Panc1 (cell line): ENCODE measurements around the gene ENOX2. TPM values are rescaled to one million over a fixed set of nuclear protein-coding genes. Genes with fewer than 3 reads are reported as not detected.

ENCODE experiments used
- ATAC-seq: fragments of 200-7000 bp; cut with Tn5 transposase; 2 replicates; pipeline ENCODE4 v1.9.1; 2020; ENCODE audit warnings: mild to moderate bottlenecking, moderate library complexity
- BruUV-seq: library from RNA; stranded (reverse); fragments of 400-500 nt; replicated peaks from 2 replicates; lab custom pipeline; 2021; lab: Mats Ljungman, UMichigan
- CTCF ChIA-PET: fragments of 300-600 bp; sonication (Branson Sonifier 250); formaldehyde crosslinking; loops from one replicate; lab custom pipeline; 2022; ENCODE audit warnings: antibody characterized with exemption; lab: Charles Lee
- POLR2A ChIA-PET: fragments of 300-600 bp; sonication (Branson Sonifier 250); formaldehyde crosslinking; loops from one replicate; lab custom pipeline; 2022; ENCODE audit warnings: antibody characterized with exemption; lab: Charles Lee
- DNase-seq: peaks from one replicate; pipeline ENCODE4 v3.0.0-alpha.2; 2010; ENCODE audit warnings: low read depth, low spot score
- H3K27ac ChIP-seq: 2 replicates; pipeline ENCODE4 v1.5.1; 2011; ENCODE audit warnings: mild to moderate bottlenecking, low read length, inconsistent platforms
- H3K27me3 ChIP-seq: fragments of 200-500 bp; sonication (Bioruptor generic); 2 replicates; pipeline ENCODE4 v1.6.0; 2014; ENCODE audit warnings: low read length, inconsistent platforms; ENCODE audit not compliant: control insufficient read depth, insufficient read depth
- H3K36me3 ChIP-seq: fragments of 200-500 bp; sonication (Bioruptor generic); 2 replicates; pipeline ENCODE4 v1.5.1; 2014; ENCODE audit warnings: inconsistent platforms, mild to moderate bottlenecking, low read length, moderate library complexity; ENCODE audit not compliant: control insufficient read depth, insufficient read depth
- H3K4me1 ChIP-seq: 2 replicates; pipeline ENCODE4 v1.5.1; 2011; ENCODE audit warnings: inconsistent platforms, mild to moderate bottlenecking, low read length, moderate library complexity; ENCODE audit not compliant: control insufficient read depth, insufficient read depth
- H3K4me3 ChIP-seq, 2 experiments: 2 replicates each; pipeline ENCODE4 v1.5.1; 2011 to 2012; ENCODE audit warnings: low read depth in 2 of 2, low read length in 2 of 2, mild to moderate bottlenecking in 2 of 2, inconsistent platforms in 1 of 2, moderate library complexity in 1 of 2
- H3K9me3 ChIP-seq: fragments of 200-500 bp; sonication (Bioruptor generic); 2 replicates; pipeline ENCODE4 v1.5.1; 2014; ENCODE audit warnings: low read depth, mild to moderate bottlenecking, inconsistent platforms, low read length, moderate library complexity; ENCODE audit not compliant: control insufficient read depth, insufficient read depth
- POLR2AphosphoS5 ChIP-seq: IDR thresholded peaks from 2 replicates; pipeline ENCODE4 v1.6.1; 2012; ENCODE audit warnings: mild to moderate bottlenecking, low read depth, low read length, moderate library complexity
- SIN3A ChIP-seq: IDR thresholded peaks from 2 replicates; pipeline ENCODE4 v1.6.1; 2012; ENCODE audit warnings: low read depth, mild to moderate bottlenecking, low read length, moderate library complexity, borderline replicate concordance; ENCODE audit not compliant: insufficient read depth
- TCF7L2 ChIP-seq: IDR thresholded peaks from 2 replicates; pipeline ENCODE4 v1.6.1; 2011; ENCODE audit warnings: mild to moderate bottlenecking, low read depth, low read length, inconsistent platforms
- in situ Hi-C: cut with HindIII; loops from 2 replicates; pipeline ENCODE4 v1.10.0; 2016; ENCODE audit warnings: low sequenced_read_pairs, low pct_unique_long_range_greater_than_20kb
- intact Hi-C: fragments of 100-400 bp; cut with micrococcal nuclease; formaldehyde crosslinking; loops from one replicate; pipeline ENCODE4 v1.10.0; 2022; ENCODE audit not compliant: unreplicated experiment
- total RNA-seq: library from RNA; stranded (reverse); gene quantifications from one replicate; pipeline ENCODE4 v1.2.1, GENCODE V29; 2021; ENCODE audit not compliant: unreplicated experiment
- TF ChIP-seq, protein P1 (sequence below), 2 experiments: IDR thresholded peaks; 2 replicates each; pipeline ENCODE4 v1.6.1; 2011 to 2012; ENCODE audit warnings: low read depth in 2 of 2, control low read depth in 1 of 2, low read length in 1 of 2, mild to moderate bottlenecking in 1 of 2, moderate library complexity in 1 of 2; ENCODE audit not compliant: insufficient read depth in 1 of 2
- TF ChIP-seq, protein P2 (sequence below): fragments of 450-650 bp; IDR thresholded peaks from 2 replicates; pipeline ENCODE4 v1.5.1; 2017; ENCODE audit warnings: mild to moderate bottlenecking

Gene ENOX2
- total RNA-seq, 1 experiment from 2014 or later, result 12.4 TPM

DNA sequence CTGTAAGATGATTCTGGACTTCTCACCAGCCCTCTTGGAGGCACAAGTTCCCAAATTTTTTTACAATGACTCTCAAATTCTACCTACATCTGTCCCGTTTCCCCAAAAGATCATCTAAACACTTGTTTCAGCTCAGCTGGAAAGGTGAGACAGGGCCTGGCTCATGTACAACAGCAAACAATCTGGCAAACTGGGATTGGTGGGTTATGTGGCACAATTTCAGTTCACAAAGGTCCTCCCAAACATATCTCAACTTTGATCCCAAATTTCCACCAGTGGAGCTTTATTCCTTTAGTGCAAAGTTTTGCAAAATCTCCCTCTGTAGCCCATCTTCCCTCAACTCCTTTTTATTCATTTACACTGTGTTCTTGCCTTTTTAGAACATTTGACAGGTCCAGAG, 207.1 kb downstream of the ENOX2 start:
- Histone ChIP-seq H3K4me3 (no peak overlapping the region), H3K27me3 (no peaks in the 10 kb centered on the region), H3K27ac (no peak overlapping the region), H3K36me3 (no peaks in the 10 kb centered on the region), H3K4me1 (no peaks in the 10 kb centered on the region), H3K9me3 (no peaks in the 10 kb centered on the region)
- TF ChIP-seq SIN3A, result no peak
- TF ChIP-seq, protein P1, sequence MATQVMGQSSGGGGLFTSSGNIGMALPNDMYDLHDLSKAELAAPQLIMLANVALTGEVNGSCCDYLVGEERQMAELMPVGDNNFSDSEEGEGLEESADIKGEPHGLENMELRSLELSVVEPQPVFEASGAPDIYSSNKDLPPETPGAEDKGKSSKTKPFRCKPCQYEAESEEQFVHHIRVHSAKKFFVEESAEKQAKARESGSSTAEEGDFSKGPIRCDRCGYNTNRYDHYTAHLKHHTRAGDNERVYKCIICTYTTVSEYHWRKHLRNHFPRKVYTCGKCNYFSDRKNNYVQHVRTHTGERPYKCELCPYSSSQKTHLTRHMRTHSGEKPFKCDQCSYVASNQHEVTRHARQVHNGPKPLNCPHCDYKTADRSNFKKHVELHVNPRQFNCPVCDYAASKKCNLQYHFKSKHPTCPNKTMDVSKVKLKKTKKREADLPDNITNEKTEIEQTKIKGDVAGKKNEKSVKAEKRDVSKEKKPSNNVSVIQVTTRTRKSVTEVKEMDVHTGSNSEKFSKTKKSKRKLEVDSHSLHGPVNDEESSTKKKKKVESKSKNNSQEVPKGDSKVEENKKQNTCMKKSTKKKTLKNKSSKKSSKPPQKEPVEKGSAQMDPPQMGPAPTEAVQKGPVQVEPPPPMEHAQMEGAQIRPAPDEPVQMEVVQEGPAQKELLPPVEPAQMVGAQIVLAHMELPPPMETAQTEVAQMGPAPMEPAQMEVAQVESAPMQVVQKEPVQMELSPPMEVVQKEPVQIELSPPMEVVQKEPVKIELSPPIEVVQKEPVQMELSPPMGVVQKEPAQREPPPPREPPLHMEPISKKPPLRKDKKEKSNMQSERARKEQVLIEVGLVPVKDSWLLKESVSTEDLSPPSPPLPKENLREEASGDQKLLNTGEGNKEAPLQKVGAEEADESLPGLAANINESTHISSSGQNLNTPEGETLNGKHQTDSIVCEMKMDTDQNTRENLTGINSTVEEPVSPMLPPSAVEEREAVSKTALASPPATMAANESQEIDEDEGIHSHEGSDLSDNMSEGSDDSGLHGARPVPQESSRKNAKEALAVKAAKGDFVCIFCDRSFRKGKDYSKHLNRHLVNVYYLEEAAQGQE (IDR thresholded peaks at IDR 0.05; ENCODE audit: insufficient read depth in 1 of 2, low read depth in 2 of 2, low read length in 1 of 2), result no peak
- TF ChIP-seq POLR2AphosphoS5, result no peak
- POLR2A ChIA-PET, result no interaction called here
- intact Hi-C loops, result no loop called here
- DNase-seq (no peak), ATAC-seq (no peak)
- in situ Hi-C loops, result no loop called here
- no TSS peak for BruUV-seq
- CTCF ChIA-PET, result no interaction called here

DNA sequence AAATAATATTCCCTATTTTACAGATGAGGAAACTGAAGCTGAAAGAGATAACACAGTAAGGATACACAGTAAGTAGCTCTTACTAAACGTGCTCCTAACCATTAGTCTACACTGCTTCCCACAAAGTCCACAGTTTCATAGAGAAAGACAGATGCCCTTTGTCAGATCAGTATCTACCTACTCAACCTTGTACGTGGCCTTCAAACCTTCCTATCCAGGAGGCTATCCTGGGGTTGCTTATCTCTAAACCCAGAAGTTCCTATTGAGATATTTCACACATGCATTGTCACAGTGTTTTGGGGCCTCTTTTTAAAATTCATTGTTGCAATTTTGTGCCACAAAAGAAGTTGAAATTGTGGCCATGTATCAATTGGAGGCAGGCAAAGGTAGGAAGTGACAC, 208.0 kb downstream of the ENOX2 start:
- Histone ChIP-seq H3K27me3 (no peaks in the 10 kb centered on the region), H3K27ac (no peak overlapping the region), H3K9me3 (no peaks in the 10 kb centered on the region), H3K4me1 (no peaks in the 10 kb centered on the region), H3K4me3 (no peak overlapping the region), H3K36me3 (no peaks in the 10 kb centered on the region)
- no TSS peak for BruUV-seq
- ATAC-seq, result no peak
- no peak for DNase-seq
- TF ChIP-seq TCF7L2 (no peak), POLR2AphosphoS5 (no peak), SIN3A (no peak)
- TF ChIP-seq, protein P1 (IDR thresholded peaks at IDR 0.05; ENCODE audit: insufficient read depth in 1 of 2, low read depth in 2 of 2, low read length in 1 of 2), result no peak
- TF ChIP-seq, protein P2, sequence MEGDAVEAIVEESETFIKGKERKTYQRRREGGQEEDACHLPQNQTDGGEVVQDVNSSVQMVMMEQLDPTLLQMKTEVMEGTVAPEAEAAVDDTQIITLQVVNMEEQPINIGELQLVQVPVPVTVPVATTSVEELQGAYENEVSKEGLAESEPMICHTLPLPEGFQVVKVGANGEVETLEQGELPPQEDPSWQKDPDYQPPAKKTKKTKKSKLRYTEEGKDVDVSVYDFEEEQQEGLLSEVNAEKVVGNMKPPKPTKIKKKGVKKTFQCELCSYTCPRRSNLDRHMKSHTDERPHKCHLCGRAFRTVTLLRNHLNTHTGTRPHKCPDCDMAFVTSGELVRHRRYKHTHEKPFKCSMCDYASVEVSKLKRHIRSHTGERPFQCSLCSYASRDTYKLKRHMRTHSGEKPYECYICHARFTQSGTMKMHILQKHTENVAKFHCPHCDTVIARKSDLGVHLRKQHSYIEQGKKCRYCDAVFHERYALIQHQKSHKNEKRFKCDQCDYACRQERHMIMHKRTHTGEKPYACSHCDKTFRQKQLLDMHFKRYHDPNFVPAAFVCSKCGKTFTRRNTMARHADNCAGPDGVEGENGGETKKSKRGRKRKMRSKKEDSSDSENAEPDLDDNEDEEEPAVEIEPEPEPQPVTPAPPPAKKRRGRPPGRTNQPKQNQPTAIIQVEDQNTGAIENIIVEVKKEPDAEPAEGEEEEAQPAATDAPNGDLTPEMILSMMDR, result no peak
- ChIA-PET CTCF (no interaction called here), POLR2A (no interaction called here)
- in situ Hi-C loops, result no loop called here
- intact Hi-C loops, result no loop called here
